Esophagus (tissue), 2 donors: ENCODE measurements around the gene APBB1. TPM values are rescaled to one million over a fixed set of nuclear protein-coding genes. Genes with fewer than 3 reads are reported as not detected.

Experiments
- H3K27ac ChIP-seq, 2 donors: one replicate each; pipeline ENCODE4 v1.5.1; 2013; ENCODE audit warnings: low read depth in 2 of 2, mild to moderate bottlenecking in 2 of 2, inconsistent platforms in 1 of 2, low read length in 1 of 2, moderate library complexity in 1 of 2
- H3K27me3 ChIP-seq, 2 donors: one replicate each; pipeline ENCODE4 v1.6.1; 2013; ENCODE audit warnings: low read length in 2 of 2, control low read depth in 1 of 2, mild to moderate bottlenecking in 1 of 2; ENCODE audit not compliant: insufficient read depth in 2 of 2, control insufficient read depth in 1 of 2
- H3K36me3 ChIP-seq, 2 donors: one replicate each; pipeline ENCODE4 v1.6.1; 2013; ENCODE audit warnings: low read length in 1 of 2; ENCODE audit not compliant: control insufficient read depth in 2 of 2, insufficient read depth in 2 of 2
- H3K4me1 ChIP-seq, 2 donors: one replicate each; pipeline ENCODE4 v1.6.1; 2013; ENCODE audit warnings: low read length in 1 of 2; ENCODE audit not compliant: control insufficient read depth in 2 of 2, insufficient read depth in 2 of 2
- H3K4me3 ChIP-seq, 2 donors: one replicate each; pipeline ENCODE4 v1.5.1; 2013; ENCODE audit warnings: low read length in 2 of 2, mild to moderate bottlenecking in 2 of 2, low read depth in 1 of 2, moderate library complexity in 1 of 2
- H3K9me3 ChIP-seq, 2 donors: one replicate each; pipeline ENCODE4 v1.6.1; 2013; ENCODE audit warnings: mild to moderate bottlenecking in 2 of 2, low read depth in 1 of 2, low read length in 1 of 2, moderate library complexity in 1 of 2; ENCODE audit not compliant: control insufficient read depth in 2 of 2, insufficient read depth in 1 of 2
- WGBS, 2 donors: extraction: QIAGEN DNeasy Blood & Tissue Kit; methylation state at CpG; one replicate each; pipeline ENCODE4 v1.1.7; 2013; 5-methylcytosine and 5-hydroxymethylcytosine counted together
- polyA plus RNA-seq, 2 donors: library from polyadenylated mRNA; stranded (reverse); fragments of 200-250 nt; gene quantifications; one replicate each; pipeline ENCODE4 v1.2.3, GENCODE V29; 2013
- donor health status: healthy with polysubstance abuse.
- donor health status: Bipolar disorder and iron deficiency.

Gene APBB1
- polyA plus RNA-seq, 2 donors = 7.1 to 12.0 TPM

DNA sequence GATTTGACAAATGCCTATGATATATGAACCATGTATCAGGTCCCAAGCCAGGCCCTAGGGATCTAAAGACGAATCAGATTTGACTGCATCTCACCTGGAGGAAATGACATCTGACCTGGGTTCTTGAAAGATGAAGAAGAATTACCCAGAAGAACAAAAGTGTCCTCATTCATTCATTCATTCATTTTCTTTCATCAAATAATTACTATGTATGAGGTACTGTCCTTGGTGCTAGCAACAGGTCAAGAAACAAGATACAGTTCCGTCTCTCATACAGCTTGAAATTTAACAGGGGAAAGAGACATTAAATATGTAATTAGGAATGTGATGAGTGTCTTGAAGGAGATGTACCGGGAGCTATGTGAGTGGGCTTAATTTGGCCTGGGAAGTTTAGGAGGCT lies 1.8 kb upstream of the APBB1 start:
- WGBS, 2 donors = 93 to 94% methylated on average over 3 of the region's 3 CpGs
- no peak overlapping the region for H3K4me3 ChIP-seq
- H3K9me3 ChIP-seq = no peaks in the 10 kb centered on the region
- peaks cover 2 to 4% of the 10 kb centered on the region in 2 donors for H3K4me1 ChIP-seq
- no peaks in the 10 kb centered on the region for H3K36me3 ChIP-seq
- no peak overlapping the region for H3K27ac ChIP-seq
- H3K27me3 ChIP-seq = no peaks in the 10 kb centered on the region

GRCh38 chr11:6418557-6419008 lies 311 bp downstream of the APBB1 start:
- Histone ChIP-seq H3K27me3 (no peaks in the 10 kb centered on the region), H3K27ac (peak overlapping the region; percentile 72 to 87), H3K4me1 (peaks cover 2 to 4% of the 10 kb centered on the region in 2 donors), H3K36me3 (no peaks in the 10 kb centered on the region), H3K4me3 (peak overlapping the region; percentile 70 to 85), H3K9me3 (no peaks in the 10 kb centered on the region)
- 1% methylated on average over 37 to 38 of the region's 38 CpGs for WGBS, 2 donors

DNA sequence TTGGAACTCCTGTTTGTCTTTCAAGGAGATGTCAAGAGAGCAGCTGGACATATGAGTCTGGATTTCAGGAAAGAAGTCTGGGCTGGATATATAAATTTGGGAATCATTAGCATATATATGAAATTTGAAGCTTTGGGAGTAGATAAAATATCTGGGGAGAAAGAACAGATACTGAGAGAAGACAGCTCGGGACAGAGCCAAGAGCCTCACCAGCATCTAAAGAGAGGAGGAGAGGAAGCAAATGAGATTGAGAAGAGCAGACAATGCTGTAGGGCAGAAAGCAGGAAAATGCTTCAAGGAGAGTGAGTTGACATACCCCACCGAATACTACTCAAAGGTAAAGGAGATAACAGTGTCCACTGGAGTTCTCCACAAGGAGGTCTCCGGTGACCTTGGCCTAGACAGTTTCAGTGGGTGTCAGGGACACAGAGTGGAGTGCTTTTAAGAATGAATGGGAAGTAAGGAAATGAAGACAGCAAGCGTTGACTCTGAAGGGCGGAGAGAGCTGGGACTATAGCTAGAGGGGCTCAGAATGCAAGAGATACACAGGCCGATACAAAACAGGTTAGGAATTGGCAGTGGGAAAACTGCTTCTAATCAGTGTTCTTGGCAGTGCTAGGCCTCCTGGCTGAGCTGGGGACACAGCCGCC lies 862 bp downstream of the APBB1 start:
- H3K4me1 ChIP-seq = peaks cover 2 to 4% of the 10 kb centered on the region in 2 donors

DNA sequence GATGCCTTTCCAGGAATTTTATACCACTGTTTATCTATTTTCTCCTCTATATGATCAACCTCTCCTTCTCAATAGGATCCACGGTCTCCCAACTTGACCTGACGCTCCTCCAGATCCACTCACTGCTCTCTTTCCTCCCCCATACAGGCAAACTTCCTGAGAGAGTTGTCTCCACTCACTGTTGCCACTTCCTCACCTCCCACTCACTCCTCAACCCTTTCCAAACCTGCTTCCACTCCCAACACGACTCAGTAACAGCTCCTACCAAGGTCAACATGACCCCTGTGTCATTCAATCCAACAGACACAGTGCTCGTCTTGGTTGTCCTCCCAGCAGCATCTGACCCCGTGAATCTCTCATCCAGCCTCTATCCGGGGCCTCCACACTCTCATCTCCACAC lies 3.1 kb downstream of the APBB1 start:
- no peak overlapping the region for H3K4me3 ChIP-seq
- peaks cover 2 to 4% of the 10 kb centered on the region in 2 donors for H3K4me1 ChIP-seq
- no peaks in the 10 kb centered on the region for H3K36me3 ChIP-seq
- 80 to 83% methylated on average over 6 of the region's 6 CpGs for WGBS, 2 donors
- H3K27ac ChIP-seq = no peak overlapping the region
- no peaks in the 10 kb centered on the region for H3K27me3 ChIP-seq
- no peaks in the 10 kb centered on the region for H3K9me3 ChIP-seq

More for the DNA sequence above, 862 bp downstream of the APBB1 start:
- H3K9me3 ChIP-seq = no peaks in the 10 kb centered on the region
- H3K36me3 ChIP-seq = no peaks in the 10 kb centered on the region
- 35 to 36% methylated on average over 7 of the region's 7 CpGs for WGBS, 2 donors
- H3K27ac ChIP-seq = peak overlapping the region in 1 of 2 donors; percentile 87
- H3K4me3 ChIP-seq = peak overlapping the region; percentile 70 to 85
- H3K27me3 ChIP-seq = no peaks in the 10 kb centered on the region

DNA sequence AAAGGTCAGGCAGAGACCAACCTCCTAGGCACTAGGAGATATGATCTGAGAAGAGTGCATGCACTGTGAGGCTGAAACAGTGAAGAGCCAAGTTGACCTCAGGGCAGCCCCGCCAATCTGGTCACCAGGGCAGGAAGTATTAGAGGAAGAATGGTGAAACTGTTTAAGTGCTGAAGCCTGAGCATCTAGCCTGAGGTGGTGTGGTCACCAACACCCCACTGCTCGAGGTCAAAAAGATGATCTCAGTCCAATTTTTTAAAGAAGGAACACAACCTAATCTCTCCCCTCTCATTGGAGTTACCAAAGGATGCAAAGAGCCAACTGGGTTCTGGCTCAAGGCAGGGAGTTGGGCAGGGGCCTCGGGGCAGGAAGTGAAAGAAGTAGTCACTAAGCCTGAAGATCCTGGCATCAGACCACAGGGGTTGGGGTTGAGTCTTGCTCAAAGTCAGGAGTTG lies 4.0 kb downstream of the APBB1 start:
- Histone ChIP-seq H3K9me3 (no peaks in the 10 kb centered on the region), H3K4me3 (no peak overlapping the region), H3K27me3 (no peaks in the 10 kb centered on the region), H3K27ac (no peak overlapping the region), H3K36me3 (no peaks in the 10 kb centered on the region), H3K4me1 (peaks cover 2 to 4% of the 10 kb centered on the region in 2 donors)
- 68 to 72% methylated on average over 3 of the region's 3 CpGs for WGBS, 2 donors

DNA sequence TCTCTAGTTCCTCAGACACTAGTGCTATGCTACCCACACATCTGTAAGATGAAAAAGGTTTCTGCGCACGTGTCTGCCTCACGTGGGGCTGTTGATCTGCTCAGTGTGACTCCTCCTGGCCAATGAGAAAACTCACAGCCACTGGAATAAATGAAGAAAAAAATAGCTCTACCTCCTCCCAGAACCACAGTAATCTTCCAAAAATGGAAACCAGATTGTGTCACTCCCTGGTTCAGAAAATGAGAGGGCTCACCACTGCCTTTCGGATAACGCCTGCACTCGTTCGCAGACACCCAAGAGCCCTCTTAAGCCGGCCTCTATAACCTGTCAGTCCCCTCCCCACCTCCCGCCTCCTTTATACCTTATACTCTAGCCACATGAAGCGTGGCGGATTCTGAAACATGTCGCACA lies 5.1 kb downstream of the APBB1 start:
- WGBS, 2 donors = 82 to 86% methylated on average over 12 of the region's 12 CpGs
- no peaks in the 10 kb centered on the region for H3K36me3 ChIP-seq
- no peaks in the 10 kb centered on the region for H3K9me3 ChIP-seq
- no peak overlapping the region for H3K4me3 ChIP-seq
- H3K27me3 ChIP-seq = no peaks in the 10 kb centered on the region
- H3K4me1 ChIP-seq = peaks cover 2 to 4% of the 10 kb centered on the region in 2 donors
- no peak overlapping the region for H3K27ac ChIP-seq

DNA sequence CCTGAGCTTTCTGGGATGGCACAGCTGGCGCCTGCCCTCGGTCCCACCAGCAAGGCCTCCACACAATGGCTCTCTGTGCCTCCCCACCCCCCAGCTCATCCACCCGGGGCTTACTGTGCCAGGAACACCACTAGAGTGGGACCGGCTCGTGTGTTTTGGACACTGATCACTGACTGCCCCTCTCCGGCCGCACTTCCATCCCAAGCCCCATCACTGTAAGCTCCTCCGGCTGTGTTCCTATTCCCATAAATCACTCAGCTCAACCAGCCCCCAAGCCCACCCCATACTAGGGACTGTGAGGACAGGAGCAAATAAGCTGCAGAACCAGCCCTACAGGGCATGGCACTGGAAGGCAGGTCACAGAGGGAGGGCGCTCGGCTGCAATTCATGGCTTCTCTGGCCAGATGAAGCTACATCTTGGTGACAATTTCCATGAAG lies 7.3 kb downstream of the APBB1 start:
- no peaks in the 10 kb centered on the region for H3K36me3 ChIP-seq
- no peak overlapping the region for H3K27ac ChIP-seq
- peaks cover 0 to 4% of the 10 kb centered on the region in 2 donors for H3K4me1 ChIP-seq
- H3K9me3 ChIP-seq = no peaks in the 10 kb centered on the region
- 90 to 96% methylated on average over 10 of the region's 10 CpGs for WGBS, 2 donors
- no peak overlapping the region for H3K4me3 ChIP-seq
- H3K27me3 ChIP-seq = no peaks in the 10 kb centered on the region

DNA sequence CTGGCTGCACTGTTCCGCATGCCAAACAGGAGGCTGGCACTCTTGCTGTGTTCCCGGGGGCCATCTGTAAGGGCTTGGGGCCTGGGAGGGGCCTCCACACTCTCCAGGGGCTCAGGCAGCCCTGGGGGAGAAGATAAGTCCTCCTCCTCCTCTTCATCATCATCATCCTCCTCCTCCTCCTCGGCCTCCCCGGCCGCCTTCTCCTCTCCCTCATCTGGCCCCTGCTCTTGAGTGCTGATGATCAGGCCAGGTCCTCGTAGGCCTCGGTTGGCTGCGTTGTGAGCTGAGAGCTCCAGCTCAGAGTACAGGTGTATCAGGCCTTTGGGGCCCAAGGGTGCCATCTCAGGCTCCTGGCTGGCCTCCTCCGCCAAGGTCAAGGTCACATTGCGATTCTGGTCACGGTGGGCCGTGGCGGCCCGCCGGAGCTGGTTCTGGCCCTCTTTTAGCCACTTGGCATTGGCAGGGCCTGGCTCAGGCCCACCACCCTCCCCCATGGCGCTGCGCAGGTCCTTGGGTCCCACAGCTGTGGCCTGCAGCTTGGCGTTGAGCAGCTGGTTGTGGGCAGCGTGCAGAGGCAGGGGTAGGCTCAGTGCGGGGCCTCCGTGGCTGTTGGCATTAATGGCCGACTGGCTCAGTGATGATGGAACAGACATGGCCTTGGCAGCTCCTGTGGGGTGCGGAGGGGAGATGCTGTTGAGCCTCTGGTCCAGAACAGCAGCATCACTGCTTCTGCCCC lies 8.0 kb downstream of the APBB1 start:
- 95% methylated on average over 23 of the region's 23 CpGs for WGBS, 2 donors
- no peak overlapping the region for H3K27ac ChIP-seq
- no peaks in the 10 kb centered on the region for H3K9me3 ChIP-seq
- no peak overlapping the region for H3K4me3 ChIP-seq
- no peaks in the 10 kb centered on the region for H3K36me3 ChIP-seq
- H3K4me1 ChIP-seq = peaks cover 0 to 2% of the 10 kb centered on the region in 2 donors
- H3K27me3 ChIP-seq = no peaks in the 10 kb centered on the region

DNA sequence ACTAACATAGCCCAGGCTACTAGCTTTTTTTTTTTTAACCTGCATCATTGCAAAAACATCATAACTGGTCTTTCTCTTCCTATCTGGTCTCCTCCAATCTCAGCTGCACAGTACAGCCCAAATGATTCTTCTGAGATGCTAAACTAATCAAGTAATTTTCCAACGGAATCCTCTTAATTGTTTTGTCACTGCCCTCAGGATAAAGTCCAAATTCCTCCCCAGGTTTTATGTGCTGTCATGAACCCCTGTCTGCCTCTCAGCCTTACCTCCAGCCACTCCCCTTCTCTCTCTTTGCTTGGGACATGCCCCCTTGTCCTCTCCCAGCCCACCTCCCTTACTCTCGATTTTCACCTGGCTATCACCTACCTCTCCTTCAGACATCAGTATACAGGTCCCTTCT lies 12.5 kb downstream of the APBB1 start:
- H3K9me3 ChIP-seq = no peaks in the 10 kb centered on the region
- no peak overlapping the region for H3K4me3 ChIP-seq
- H3K36me3 ChIP-seq = peaks cover 0 to 5% of the 10 kb centered on the region in 2 donors
- WGBS, 2 donors = 36 to 40% methylated on average over 2 of the region's 2 CpGs
- H3K4me1 ChIP-seq = peaks cover 3 to 6% of the 10 kb centered on the region in 2 donors
- H3K27me3 ChIP-seq = no peaks in the 10 kb centered on the region
- H3K27ac ChIP-seq = no peak overlapping the region
